Measurements from ENCODE around the gene SPATA46.

SPATA46 gene

GRCh38 chr1:162417650-162418049 lies 41.0 kb upstream of the SPATA46 start:
- no peaks in the 10 kb centered on the region for H3K9me3 ChIP-seq

GRCh38 chr1:162416909-162417308 lies 40.3 kb upstream of the SPATA46 start:
- no peak overlapping the region for H3K4me3 ChIP-seq
- no peaks in the 10 kb centered on the region for H3K36me3 ChIP-seq
- H3K9me3 ChIP-seq: no peaks in the 10 kb centered on the region
- H3K27ac ChIP-seq: no peak overlapping the region
- TF ChIP-seq CTCF (IDR thresholded peaks at IDR 0.05): no peak
- intact Hi-C loops (cut with DNase I; ENCODE audit: low total_unique reads): no loop called here
- DNase-seq: no peak
- peaks cover 0 to 4% of the 10 kb centered on the region in 2 donors for H3K27me3 ChIP-seq
- no peaks in the 10 kb centered on the region for H3K4me1 ChIP-seq

More at GRCh38 chr1:162417650-162418049, 41.0 kb upstream of the SPATA46 start:
- Histone ChIP-seq H3K4me1 (no peaks in the 10 kb centered on the region), H3K27ac (no peak overlapping the region), H3K4me3 (no peak overlapping the region), H3K36me3 (no peaks in the 10 kb centered on the region), H3K27me3 (peaks cover 0 to 3% of the 10 kb centered on the region in 2 donors)
- intact Hi-C loops (cut with DNase I; ENCODE audit: low total_unique reads): no loop called here
- DNase-seq: no peak
- no peak for TF ChIP-seq CTCF (IDR thresholded peaks at IDR 0.05)

DNA sequence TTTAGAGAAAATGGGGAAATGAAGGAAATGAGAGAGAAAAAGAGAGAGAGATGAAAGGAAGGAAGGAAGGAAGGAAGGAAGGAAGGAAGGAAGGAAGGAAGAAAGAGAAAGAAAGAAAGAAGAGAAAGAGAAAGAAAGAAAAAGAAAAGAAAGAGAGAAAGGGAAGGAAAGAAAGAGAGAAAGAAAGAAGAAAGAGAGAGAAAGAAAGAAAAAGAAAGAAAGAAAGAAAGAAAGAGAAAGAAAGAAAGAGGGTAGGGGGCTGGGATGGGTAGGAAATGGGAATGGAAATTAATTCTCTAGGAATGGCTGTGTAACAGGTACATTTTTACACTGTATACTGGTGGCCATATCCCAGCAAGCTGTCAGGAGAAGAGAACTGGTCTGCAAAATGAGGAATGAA lies 39.6 kb upstream of the SPATA46 start:
- Histone ChIP-seq H3K27ac (no peak overlapping the region), H3K36me3 (no peaks in the 10 kb centered on the region), H3K4me3 (no peak overlapping the region), H3K4me1 (no peaks in the 10 kb centered on the region), H3K9me3 (no peaks in the 10 kb centered on the region), H3K27me3 (peaks cover 0 to 9% of the 10 kb centered on the region in 2 donors)
- no peak for TF ChIP-seq CTCF (IDR thresholded peaks at IDR 0.05)
- intact Hi-C loops (cut with DNase I; ENCODE audit: low total_unique reads): no loop called here
- no peak for DNase-seq

GRCh38 chr1:162412002-162412401 lies 35.3 kb upstream of the SPATA46 start, which contains the start of gene SH2D1B:
TSS of gene SH2D1B (minus strand) at chr1:162412136. CDS start at chr1:162412016, 120 bp downstream.
- Histone ChIP-seq H3K27me3 (peaks cover 0 to 9% of the 10 kb centered on the region in 2 donors), H3K36me3 (no peaks in the 10 kb centered on the region), H3K27ac (no peak within 1 kb of the TSS), H3K4me3 (no peak within 1 kb of the TSS), H3K9me3 (no peaks in the 10 kb centered on the region), H3K4me1 (no peaks in the 10 kb centered on the region)
- TF ChIP-seq CTCF (IDR thresholded peaks at IDR 0.05): no peak
- DNase-seq: no peak
- intact Hi-C loops (cut with DNase I; ENCODE audit: low total_unique reads): no loop called here

- Histone ChIP-seq H3K4me3 (no peak overlapping the region), H3K9me3 (no peaks in the 10 kb centered on the region), H3K36me3 (no peaks in the 10 kb centered on the region), H3K27ac (no peak overlapping the region), H3K27me3 (peaks cover 0 to 9% of the 10 kb centered on the region in 2 donors), H3K4me1 (no peaks in the 10 kb centered on the region)
- no peak for TF ChIP-seq CTCF (IDR thresholded peaks at IDR 0.05)
- intact Hi-C loops (cut with DNase I; ENCODE audit: low total_unique reads): no loop called here
- DNase-seq: no peak
Measured at GRCh38 chr1:162407539-162407938, 30.9 kb upstream of the SPATA46 start.

GRCh38 chr1:162406811-162407210 lies 30.2 kb upstream of the SPATA46 start:
- TF ChIP-seq CTCF (IDR thresholded peaks at IDR 0.05): no peak
- Histone ChIP-seq H3K27ac (no peak overlapping the region), H3K36me3 (no peaks in the 10 kb centered on the region), H3K27me3 (peaks cover 0 to 4% of the 10 kb centered on the region in 2 donors), H3K9me3 (no peaks in the 10 kb centered on the region), H3K4me1 (no peaks in the 10 kb centered on the region), H3K4me3 (no peak overlapping the region)
- intact Hi-C loops (cut with DNase I; ENCODE audit: low total_unique reads): no loop called here
- DNase-seq: no peak

Measured in tibial artery (tissue), 4 donors.